ENCODE data around the gene FGFR1OP2. TPM values are rescaled to one million over a fixed set of nuclear protein-coding genes. Genes with fewer than 3 reads are reported as not detected.
A peak's percentile ranks its signal among the peaks of the same experiment; 100 is the strongest.

The FGFR1OP2 gene
- total and polyA plus RNA-seq, 2 donors (not counting 1 experiment from before 2014, with no cell fraction given), result 36.4 to 60.8 TPM

DNA sequence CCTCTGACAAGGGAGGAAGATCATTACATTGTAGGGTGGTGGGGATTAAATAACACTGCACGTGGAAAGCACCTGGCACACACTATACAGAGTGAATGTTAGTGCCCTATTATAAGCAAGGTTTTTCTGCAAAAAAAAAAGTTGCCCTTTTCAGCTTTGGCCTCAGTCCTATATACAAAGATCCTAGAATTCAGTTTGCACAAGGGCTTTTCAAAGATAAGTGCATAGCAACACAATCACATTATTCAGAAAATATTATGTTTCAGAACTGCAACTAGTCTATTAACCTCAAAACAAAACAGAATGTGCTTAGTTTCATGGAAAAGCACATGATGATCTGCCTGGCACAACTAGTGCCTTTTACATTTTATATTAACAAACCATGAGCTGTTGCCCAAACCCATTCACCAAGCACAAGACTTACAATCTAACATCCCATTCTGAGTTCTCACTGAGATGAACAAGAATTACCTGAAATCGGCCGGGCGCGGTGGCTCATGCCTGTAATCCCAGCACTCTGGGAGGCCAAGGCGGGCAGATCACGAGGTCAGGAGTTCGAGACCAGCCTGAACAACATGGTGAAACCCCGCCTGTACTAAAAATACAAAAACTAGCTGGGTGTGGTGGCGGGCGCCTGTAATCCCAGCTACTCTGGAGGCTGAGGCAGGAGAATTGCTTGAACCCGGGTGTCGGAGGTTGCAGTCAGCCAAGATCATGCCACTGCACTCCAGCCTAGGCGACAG, 74.1 kb downstream of the FGFR1OP2 start:
- no peaks in the 10 kb centered on the region for H3K36me3 ChIP-seq (ENCODE audit: control insufficient read depth, insufficient read depth, low read length)
- no peaks in the 10 kb centered on the region for H4K20me1 ChIP-seq (ENCODE audit: control insufficient read depth, extremely low read depth, insufficient read depth, low read length)
- H2AFZ ChIP-seq (ENCODE audit: low read length), result no peak overlapping the region
- no peaks in the 10 kb centered on the region for H3K9me3 ChIP-seq (ENCODE audit: control insufficient read depth, insufficient read depth, low read depth, low read length)
- no peak overlapping the region for H3K4me2 ChIP-seq (ENCODE audit: extremely low read depth, insufficient read depth, low read length)
- H3K9ac ChIP-seq (ENCODE audit: insufficient read depth, low read length), result no peak overlapping the region
- peaks cover 2% of the 10 kb centered on the region for H3K79me2 ChIP-seq (ENCODE audit: control insufficient read depth, insufficient read depth, low read length)
- peak overlapping the region in 2 of 4 experiments; percentile 25 to 93 for H3K4me3 ChIP-seq (replicated peaks in 1 of 4; ENCODE audit: control extremely low read depth in 1 of 4, insufficient read depth in 1 of 4, low read depth in 3 of 4, low read length in 4 of 4)
- H3K27ac ChIP-seq (ENCODE audit: insufficient read depth, low read length), result no peak overlapping the region
- no peak for DNase-seq (ENCODE audit: low read depth in 2 of 2)
- TF ChIP-seq, protein P1, sequence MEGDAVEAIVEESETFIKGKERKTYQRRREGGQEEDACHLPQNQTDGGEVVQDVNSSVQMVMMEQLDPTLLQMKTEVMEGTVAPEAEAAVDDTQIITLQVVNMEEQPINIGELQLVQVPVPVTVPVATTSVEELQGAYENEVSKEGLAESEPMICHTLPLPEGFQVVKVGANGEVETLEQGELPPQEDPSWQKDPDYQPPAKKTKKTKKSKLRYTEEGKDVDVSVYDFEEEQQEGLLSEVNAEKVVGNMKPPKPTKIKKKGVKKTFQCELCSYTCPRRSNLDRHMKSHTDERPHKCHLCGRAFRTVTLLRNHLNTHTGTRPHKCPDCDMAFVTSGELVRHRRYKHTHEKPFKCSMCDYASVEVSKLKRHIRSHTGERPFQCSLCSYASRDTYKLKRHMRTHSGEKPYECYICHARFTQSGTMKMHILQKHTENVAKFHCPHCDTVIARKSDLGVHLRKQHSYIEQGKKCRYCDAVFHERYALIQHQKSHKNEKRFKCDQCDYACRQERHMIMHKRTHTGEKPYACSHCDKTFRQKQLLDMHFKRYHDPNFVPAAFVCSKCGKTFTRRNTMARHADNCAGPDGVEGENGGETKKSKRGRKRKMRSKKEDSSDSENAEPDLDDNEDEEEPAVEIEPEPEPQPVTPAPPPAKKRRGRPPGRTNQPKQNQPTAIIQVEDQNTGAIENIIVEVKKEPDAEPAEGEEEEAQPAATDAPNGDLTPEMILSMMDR (conservative IDR thresholded peaks at IDR 0.05 in 1 of 2, IDR thresholded peaks at IDR 0.05 in 1 of 2; ENCODE audit: low read depth in 1 of 2, low read length in 2 of 2), result no peak
- no peak for TF ChIP-seq EZH2 (IDR thresholded peaks at IDR 0.05; ENCODE audit: low read length, missing control alignments)
- no peaks in the 10 kb centered on the region for H3K27me3 ChIP-seq (ENCODE audit: control insufficient read depth, insufficient read depth, low read length)
- peaks cover 2% of the 10 kb centered on the region for H3K4me1 ChIP-seq (ENCODE audit: control insufficient read depth, extremely low read depth, insufficient read depth, low read length)

DNA sequence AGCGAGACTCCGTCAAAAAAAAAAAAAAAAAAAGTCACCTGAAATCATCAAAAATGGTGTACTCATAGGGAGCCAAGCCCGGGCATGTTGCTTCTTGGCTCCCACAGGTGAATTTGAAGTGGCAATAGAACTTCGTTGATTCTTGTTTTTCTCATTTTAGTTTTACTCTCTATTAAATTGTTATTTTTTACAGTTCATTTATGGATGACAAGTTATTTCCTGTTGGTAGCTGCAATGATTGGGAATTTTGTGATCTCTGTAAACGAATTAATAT, 74.6 kb downstream of the FGFR1OP2 start:
- no peak overlapping the region for H3K9ac ChIP-seq (ENCODE audit: insufficient read depth, low read length)
- H3K4me2 ChIP-seq (ENCODE audit: extremely low read depth, insufficient read depth, low read length), result peak overlapping the region; percentile 85
- H3K9me3 ChIP-seq (ENCODE audit: control insufficient read depth, insufficient read depth, low read depth, low read length), result no peaks in the 10 kb centered on the region
- no peak for DNase-seq (ENCODE audit: low read depth in 2 of 2)
- H2AFZ ChIP-seq (ENCODE audit: low read length), result no peak overlapping the region
- no peaks in the 10 kb centered on the region for H3K27me3 ChIP-seq (ENCODE audit: control insufficient read depth, insufficient read depth, low read length)
- H3K36me3 ChIP-seq (ENCODE audit: control insufficient read depth, insufficient read depth, low read length), result no peaks in the 10 kb centered on the region
- peaks cover 2% of the 10 kb centered on the region for H3K4me1 ChIP-seq (ENCODE audit: control insufficient read depth, extremely low read depth, insufficient read depth, low read length)
- H4K20me1 ChIP-seq (ENCODE audit: control insufficient read depth, extremely low read depth, insufficient read depth, low read length), result no peaks in the 10 kb centered on the region
- TF ChIP-seq EZH2 (IDR thresholded peaks at IDR 0.05; ENCODE audit: low read length, missing control alignments), result no peak
- TF ChIP-seq, protein P1 (conservative IDR thresholded peaks at IDR 0.05 in 1 of 2, IDR thresholded peaks at IDR 0.05 in 1 of 2; ENCODE audit: low read depth in 1 of 2, low read length in 2 of 2), result no peak
- H3K27ac ChIP-seq (ENCODE audit: insufficient read depth, low read length), result no peak overlapping the region
- peaks cover 2% of the 10 kb centered on the region for H3K79me2 ChIP-seq (ENCODE audit: control insufficient read depth, insufficient read depth, low read length)
- H3K4me3 ChIP-seq (replicated peaks in 1 of 4; ENCODE audit: control extremely low read depth in 1 of 4, insufficient read depth in 1 of 4, low read depth in 3 of 4, low read length in 4 of 4), result peak overlapping the region in 3 of 4 experiments; percentile 82 to 93 (median 87)

DNA sequence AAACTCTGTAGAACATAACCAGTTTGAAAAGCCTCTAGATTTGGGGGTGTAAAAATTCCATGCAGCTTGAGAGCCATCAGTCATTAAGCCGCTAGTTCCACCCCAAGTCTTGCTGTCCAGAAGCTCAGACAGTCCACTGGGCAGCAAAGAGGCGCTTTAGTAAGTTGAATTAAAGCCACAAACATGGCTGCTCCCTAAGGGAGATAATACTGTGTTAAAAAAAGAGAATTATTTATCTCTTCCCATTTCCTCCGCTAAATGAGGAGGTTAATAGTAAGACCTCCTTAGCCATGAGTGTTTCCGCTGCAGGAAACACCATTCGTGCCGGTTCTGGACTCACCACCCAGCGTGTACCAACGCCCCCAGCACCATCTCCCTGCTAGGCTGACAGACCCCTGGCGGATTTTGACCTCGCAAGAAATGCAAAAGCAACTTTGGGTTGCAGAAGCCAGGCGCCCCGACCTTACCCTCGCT, 75.4 kb downstream of the FGFR1OP2 start:
- peaks cover 2% of the 10 kb centered on the region for H3K79me2 ChIP-seq (ENCODE audit: control insufficient read depth, insufficient read depth, low read length)
- H3K27me3 ChIP-seq (ENCODE audit: control insufficient read depth, insufficient read depth, low read length), result no peaks in the 10 kb centered on the region
- H3K27ac ChIP-seq (ENCODE audit: insufficient read depth, low read length), result peak overlapping the region; percentile 53
- H3K4me1 ChIP-seq (ENCODE audit: control insufficient read depth, extremely low read depth, insufficient read depth, low read length), result peaks cover 2% of the 10 kb centered on the region
- peak overlapping the region; percentile 85 for H3K4me2 ChIP-seq (ENCODE audit: extremely low read depth, insufficient read depth, low read length)
- H4K20me1 ChIP-seq (ENCODE audit: control insufficient read depth, extremely low read depth, insufficient read depth, low read length), result no peaks in the 10 kb centered on the region
- H3K9ac ChIP-seq (ENCODE audit: insufficient read depth, low read length), result peak overlapping the region; percentile 50
- H2AFZ ChIP-seq (ENCODE audit: low read length), result peak overlapping the region; percentile 92
- no peaks in the 10 kb centered on the region for H3K9me3 ChIP-seq (ENCODE audit: control insufficient read depth, insufficient read depth, low read depth, low read length)
- H3K36me3 ChIP-seq (ENCODE audit: control insufficient read depth, insufficient read depth, low read length), result no peaks in the 10 kb centered on the region
- peak; percentile 42 to 48 for DNase-seq (ENCODE audit: low read depth in 2 of 2)
- no peak for TF ChIP-seq EZH2 (IDR thresholded peaks at IDR 0.05; ENCODE audit: low read length, missing control alignments)
- TF ChIP-seq, protein P1 (conservative IDR thresholded peaks at IDR 0.05 in 1 of 2, IDR thresholded peaks at IDR 0.05 in 1 of 2; ENCODE audit: low read depth in 1 of 2, low read length in 2 of 2), result peak in 1 of 2 donors; percentile 5
- peak overlapping the region; percentile 82 to 96 (median 90) for H3K4me3 ChIP-seq (replicated peaks in 1 of 4; ENCODE audit: control extremely low read depth in 1 of 4, insufficient read depth in 1 of 4, low read depth in 3 of 4, low read length in 4 of 4)

Measured in fibroblast of lung (primary cell).